Measurements from ENCODE around the gene GRK2. TPM values are rescaled to one million over a fixed set of nuclear protein-coding genes. Genes with fewer than 3 reads are reported as not detected.

The GRK2 gene
- total RNA-seq, 1 experiment from 2014 or later, result 48.1 TPM

DNA sequence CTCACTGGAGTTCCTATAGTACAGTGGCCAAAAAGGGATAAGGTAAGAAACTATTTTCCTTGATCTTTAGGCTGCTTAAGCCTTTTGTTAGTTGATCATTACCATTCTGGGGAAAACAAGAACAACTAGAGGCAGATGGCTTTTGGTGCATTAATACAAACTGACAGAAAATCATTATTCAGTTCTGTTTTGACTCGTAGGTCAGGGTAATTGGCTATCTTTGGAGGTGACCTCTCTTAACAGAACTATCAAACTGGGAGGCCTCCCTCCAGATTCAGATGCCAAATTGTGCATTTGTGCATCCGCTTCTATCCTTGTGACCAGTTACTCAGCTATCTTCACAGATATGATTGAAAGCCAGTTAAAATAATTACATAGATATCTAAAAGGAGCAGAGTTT, 23.2 kb upstream of the GRK2 start:
- no peak for DNase-seq (ENCODE audit: unreplicated experiment)
- Mint-ChIP-seq H3K4me3 (ENCODE audit: unreplicated experiment) (peak overlapping the region; percentile 96), H3K27me3 (ENCODE audit: insufficient read depth, unreplicated experiment) (no peaks in the 10 kb centered on the region), H3K36me3 (ENCODE audit: insufficient read depth, unreplicated experiment) (peaks cover 66% of the 10 kb centered on the region), H3K4me1 (ENCODE audit: insufficient read depth, unreplicated experiment) (peaks cover 26% of the 10 kb centered on the region), H3K27ac (ENCODE audit: low read depth, unreplicated experiment) (peak overlapping the region; percentile 97), H3K9me3 (ENCODE audit: unreplicated experiment) (no peaks in the 10 kb centered on the region)
- BruUV-seq (replicated peaks), result no TSS peak
- TF ChIP-seq, protein P1, sequence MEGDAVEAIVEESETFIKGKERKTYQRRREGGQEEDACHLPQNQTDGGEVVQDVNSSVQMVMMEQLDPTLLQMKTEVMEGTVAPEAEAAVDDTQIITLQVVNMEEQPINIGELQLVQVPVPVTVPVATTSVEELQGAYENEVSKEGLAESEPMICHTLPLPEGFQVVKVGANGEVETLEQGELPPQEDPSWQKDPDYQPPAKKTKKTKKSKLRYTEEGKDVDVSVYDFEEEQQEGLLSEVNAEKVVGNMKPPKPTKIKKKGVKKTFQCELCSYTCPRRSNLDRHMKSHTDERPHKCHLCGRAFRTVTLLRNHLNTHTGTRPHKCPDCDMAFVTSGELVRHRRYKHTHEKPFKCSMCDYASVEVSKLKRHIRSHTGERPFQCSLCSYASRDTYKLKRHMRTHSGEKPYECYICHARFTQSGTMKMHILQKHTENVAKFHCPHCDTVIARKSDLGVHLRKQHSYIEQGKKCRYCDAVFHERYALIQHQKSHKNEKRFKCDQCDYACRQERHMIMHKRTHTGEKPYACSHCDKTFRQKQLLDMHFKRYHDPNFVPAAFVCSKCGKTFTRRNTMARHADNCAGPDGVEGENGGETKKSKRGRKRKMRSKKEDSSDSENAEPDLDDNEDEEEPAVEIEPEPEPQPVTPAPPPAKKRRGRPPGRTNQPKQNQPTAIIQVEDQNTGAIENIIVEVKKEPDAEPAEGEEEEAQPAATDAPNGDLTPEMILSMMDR (IDR thresholded peaks at IDR 0.05; ENCODE audit: unreplicated experiment), result no peak
- intact Hi-C loops (cut with micrococcal nuclease), result no loop called here
- ChIA-PET CTCF (interaction anchor here (1.1 kb wide), 1 partner anchor 20 kb away, joined by 4 read pairs; no protein-coding TSS in a partner anchor), POLR2A (interaction anchor here (0.8 to 1.2 kb wide), 4 partner anchors 15 to 103 kb away, joined by 3 to 4 read pairs (median 4); partner anchors contain the start of gene SSH3)

GRCh38 chr11:67245046-67245445, 21.2 kb upstream of the GRK2 start:
- no peak for DNase-seq (ENCODE audit: unreplicated experiment)
- POLR2A ChIA-PET, result no interaction called here
- peaks cover 86% of the 10 kb centered on the region for H3K36me3 Mint-ChIP-seq (ENCODE audit: insufficient read depth, unreplicated experiment)
- CTCF ChIA-PET, result interaction anchor here (0.6 to 1.7 kb wide), 5 partner anchors 8 to 192 kb away, joined by 3 to 5 read pairs (median 4); no protein-coding TSS in a partner anchor
- H3K9me3 Mint-ChIP-seq (ENCODE audit: unreplicated experiment), result no peaks in the 10 kb centered on the region
- TF ChIP-seq, protein P1 (IDR thresholded peaks at IDR 0.05; ENCODE audit: unreplicated experiment), result no peak
- BruUV-seq (replicated peaks), result no TSS peak
- no peak overlapping the region for H3K4me3 Mint-ChIP-seq (ENCODE audit: unreplicated experiment)
- no peaks in the 10 kb centered on the region for H3K27me3 Mint-ChIP-seq (ENCODE audit: insufficient read depth, unreplicated experiment)
- intact Hi-C loops (cut with micrococcal nuclease), result no loop called here
- no peak overlapping the region for H3K27ac Mint-ChIP-seq (ENCODE audit: low read depth, unreplicated experiment)
- peaks cover 24% of the 10 kb centered on the region for H3K4me1 Mint-ChIP-seq (ENCODE audit: insufficient read depth, unreplicated experiment)

DNA sequence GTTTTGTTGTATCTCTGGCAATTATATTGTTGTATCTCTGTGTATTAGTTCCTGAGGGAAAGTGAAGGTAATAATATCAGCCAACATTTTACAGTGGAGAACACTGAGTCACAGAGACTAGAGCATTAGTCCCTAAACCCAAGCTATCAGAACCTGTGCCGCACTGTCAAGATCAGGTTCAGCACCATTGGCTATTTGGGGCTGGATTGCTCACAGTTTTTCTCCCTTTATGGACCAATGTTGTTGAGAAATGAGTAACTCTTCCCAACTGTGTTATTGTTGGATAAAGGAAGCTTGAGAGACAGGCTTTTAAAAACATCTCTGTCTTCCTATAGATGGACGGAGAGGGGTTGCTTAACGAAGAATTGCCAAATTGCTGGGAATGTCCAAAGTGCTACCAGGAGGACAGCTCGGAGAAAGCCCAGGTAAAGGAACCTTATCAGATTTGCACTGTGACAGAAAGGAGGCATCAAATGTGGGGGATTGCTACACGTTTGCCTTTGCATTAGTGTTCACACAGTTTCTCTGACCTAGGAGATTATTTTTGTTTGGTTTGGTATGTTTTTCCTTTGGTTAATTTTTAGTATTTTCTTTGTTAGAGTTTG, 18.2 kb upstream of the GRK2 start:
- no TSS peak for BruUV-seq (replicated peaks)

DNA sequence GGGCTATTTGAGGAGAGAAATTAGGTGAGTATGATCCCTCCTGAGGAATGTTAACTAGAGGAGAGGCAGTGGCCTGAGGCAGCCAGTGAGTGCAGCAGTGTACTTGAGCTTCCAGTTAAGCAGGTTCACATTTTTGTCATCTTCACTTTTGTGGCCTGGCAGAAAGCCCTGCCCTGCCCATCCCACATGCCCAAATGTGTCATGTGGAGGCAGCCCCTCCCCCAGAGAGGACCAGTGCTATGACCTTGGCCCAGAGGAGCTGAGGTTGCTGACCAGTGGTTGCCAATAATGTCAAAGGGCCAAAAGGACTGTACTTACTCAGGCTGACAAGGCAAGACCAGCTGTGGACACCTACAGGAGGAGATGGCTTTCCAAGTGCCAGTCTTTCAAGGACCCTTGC, 17.6 kb upstream of the GRK2 start:
- Mint-ChIP-seq H3K36me3 (ENCODE audit: insufficient read depth, unreplicated experiment) (peaks cover 100% of the 10 kb centered on the region), H3K4me3 (ENCODE audit: unreplicated experiment) (peak overlapping the region; percentile 10), H3K27me3 (ENCODE audit: insufficient read depth, unreplicated experiment) (no peaks in the 10 kb centered on the region), H3K4me1 (ENCODE audit: insufficient read depth, unreplicated experiment) (peaks cover 14% of the 10 kb centered on the region), H3K27ac (ENCODE audit: low read depth, unreplicated experiment) (peak overlapping the region; percentile 81), H3K9me3 (ENCODE audit: unreplicated experiment) (no peaks in the 10 kb centered on the region)
- TF ChIP-seq, protein P1 (IDR thresholded peaks at IDR 0.05; ENCODE audit: unreplicated experiment), result no peak
- BruUV-seq (replicated peaks), result no TSS peak
- ChIA-PET CTCF (interaction anchor here (0.6 to 5.7 kb wide), 4 partner anchors 9 to 68 kb away, joined by 3 to 31 read pairs (median 4); no protein-coding TSS in a partner anchor), POLR2A (interaction anchor here (0.6 to 2.0 kb wide), 5 partner anchors 9 to 193 kb away, joined by 3 to 28 read pairs (median 5); partner anchors contain the start of gene RHOD)
- DNase-seq (ENCODE audit: unreplicated experiment), result peak; percentile 42
- intact Hi-C loops (cut with micrococcal nuclease), result no loop called here

More for the DNA sequence above, 18.2 kb upstream of the GRK2 start:
- TF ChIP-seq, protein P1 (IDR thresholded peaks at IDR 0.05; ENCODE audit: unreplicated experiment), result no peak
- peaks cover 13% of the 10 kb centered on the region for H3K4me1 Mint-ChIP-seq (ENCODE audit: insufficient read depth, unreplicated experiment)
- intact Hi-C loops (cut with micrococcal nuclease), result no loop called here
- H3K27me3 Mint-ChIP-seq (ENCODE audit: insufficient read depth, unreplicated experiment), result no peaks in the 10 kb centered on the region
- peak overlapping the region; percentile 10 for H3K4me3 Mint-ChIP-seq (ENCODE audit: unreplicated experiment)
- DNase-seq (ENCODE audit: unreplicated experiment), result no peak
- H3K27ac Mint-ChIP-seq (ENCODE audit: low read depth, unreplicated experiment), result peak overlapping the region; percentile 81
- no peaks in the 10 kb centered on the region for H3K9me3 Mint-ChIP-seq (ENCODE audit: unreplicated experiment)
- ChIA-PET CTCF (interaction anchor here (0.6 to 5.7 kb wide), 5 partner anchors 10 to 334 kb away, joined by 3 to 31 read pairs (median 3); no protein-coding TSS in a partner anchor), POLR2A (interaction anchor here (0.6 to 2.0 kb wide), 4 partner anchors 9 to 192 kb away, joined by 3 to 28 read pairs (median 5); partner anchors contain the start of gene RHOD)
- peaks cover 100% of the 10 kb centered on the region for H3K36me3 Mint-ChIP-seq (ENCODE audit: insufficient read depth, unreplicated experiment)

All from MCF 10A (cell line).